GM21526 (cell line): Measurements from ENCODE around the gene IL27RA.

Experiments
- ATAC-seq: cut with Tn5 transposase; IDR thresholded peaks from one replicate; pipeline ENCODE4 v1.9.1; 2021; ENCODE audit warnings: moderate library complexity; ENCODE audit not compliant: unreplicated experiment, low FRiP score

Gene IL27RA

DNA sequence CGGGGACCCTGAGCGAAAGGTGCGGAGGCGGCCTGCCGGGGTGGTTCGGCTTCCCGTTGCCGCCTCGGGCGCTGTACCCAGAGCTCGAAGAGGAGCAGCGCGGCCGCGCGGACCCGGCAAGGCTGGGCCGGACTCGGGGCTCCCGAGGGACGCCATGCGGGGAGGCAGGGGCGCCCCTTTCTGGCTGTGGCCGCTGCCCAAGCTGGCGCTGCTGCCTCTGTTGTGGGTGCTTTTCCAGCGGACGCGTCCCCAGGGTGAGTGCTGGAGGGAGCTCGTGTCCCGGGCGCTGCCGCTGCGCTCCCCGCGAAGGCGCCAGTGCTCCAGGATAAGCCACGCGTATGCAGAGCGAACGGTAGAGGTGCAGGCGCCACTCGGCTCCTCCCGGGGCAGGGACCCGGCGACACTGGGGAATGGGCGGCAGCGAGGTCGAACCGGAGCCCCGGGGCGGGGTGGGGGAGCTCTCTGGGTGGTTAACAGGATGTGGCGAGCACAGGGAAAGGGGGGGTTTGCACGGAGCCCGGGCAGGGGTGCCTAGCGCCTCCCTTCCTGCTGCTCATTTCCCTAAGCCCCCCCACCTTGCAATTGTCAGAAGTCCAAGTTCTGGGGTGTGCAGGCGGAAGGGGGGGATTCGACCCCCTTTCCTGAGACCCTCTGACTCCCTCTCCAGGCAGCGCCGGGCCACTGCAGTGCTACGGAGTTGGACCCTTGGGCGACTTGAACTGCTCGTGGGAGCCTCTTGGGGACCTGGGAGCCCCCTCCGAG lies at the start of gene IL27RA:
Gene IL27RA, plus strand, starts transcription at position 44 of the 762 bp plus-strand sequence. Its CDS starts 111 bp downstream, at position 155.
- no peak for ATAC-seq

DNA sequence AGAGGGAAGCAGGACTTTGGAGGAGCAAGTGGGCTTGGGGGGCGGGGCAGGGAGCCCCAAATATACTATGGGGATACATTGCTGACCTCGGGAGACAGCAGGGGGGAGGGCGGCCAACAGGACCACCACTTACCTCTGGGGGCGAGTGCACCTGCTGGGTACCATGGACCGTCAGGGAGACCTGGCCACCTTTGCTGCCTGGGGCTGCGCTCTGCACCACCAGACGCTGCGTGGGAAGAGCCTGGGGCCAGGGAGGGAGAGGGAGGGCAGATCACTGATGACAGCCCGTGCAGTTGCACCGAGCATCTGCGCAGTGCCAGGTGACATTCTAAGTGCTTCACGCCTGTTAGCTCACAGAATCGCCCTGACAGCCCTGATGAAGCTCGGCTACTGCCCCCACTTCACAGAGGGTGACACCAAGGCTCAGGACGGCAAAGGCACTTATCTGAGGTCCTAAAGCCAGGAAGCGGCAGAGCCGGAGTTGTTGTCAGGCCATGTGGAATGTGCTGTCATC lies 49.5 kb upstream of the IL27RA start:
- ATAC-seq, result no peak

DNA sequence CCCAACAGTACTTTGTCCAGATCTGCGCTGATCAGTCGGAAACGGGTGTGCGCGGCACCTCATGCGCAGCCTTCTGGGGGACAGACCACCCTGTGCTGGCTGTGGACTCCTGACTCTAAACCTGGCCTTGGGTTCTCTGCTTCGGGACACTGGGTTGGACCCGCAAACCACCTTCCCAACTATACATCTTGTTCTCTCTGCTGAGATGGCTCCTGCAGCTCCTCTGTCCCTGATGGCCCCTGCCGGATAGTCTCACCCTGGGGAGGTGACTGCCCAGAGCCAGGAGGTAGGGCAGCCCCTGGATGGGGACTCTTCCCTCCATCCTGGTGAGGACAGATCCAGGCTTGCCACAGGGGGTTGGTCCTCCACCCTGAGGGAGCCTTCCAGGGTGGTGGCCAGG lies 48.8 kb upstream of the IL27RA start:
- no peak for ATAC-seq

DNA sequence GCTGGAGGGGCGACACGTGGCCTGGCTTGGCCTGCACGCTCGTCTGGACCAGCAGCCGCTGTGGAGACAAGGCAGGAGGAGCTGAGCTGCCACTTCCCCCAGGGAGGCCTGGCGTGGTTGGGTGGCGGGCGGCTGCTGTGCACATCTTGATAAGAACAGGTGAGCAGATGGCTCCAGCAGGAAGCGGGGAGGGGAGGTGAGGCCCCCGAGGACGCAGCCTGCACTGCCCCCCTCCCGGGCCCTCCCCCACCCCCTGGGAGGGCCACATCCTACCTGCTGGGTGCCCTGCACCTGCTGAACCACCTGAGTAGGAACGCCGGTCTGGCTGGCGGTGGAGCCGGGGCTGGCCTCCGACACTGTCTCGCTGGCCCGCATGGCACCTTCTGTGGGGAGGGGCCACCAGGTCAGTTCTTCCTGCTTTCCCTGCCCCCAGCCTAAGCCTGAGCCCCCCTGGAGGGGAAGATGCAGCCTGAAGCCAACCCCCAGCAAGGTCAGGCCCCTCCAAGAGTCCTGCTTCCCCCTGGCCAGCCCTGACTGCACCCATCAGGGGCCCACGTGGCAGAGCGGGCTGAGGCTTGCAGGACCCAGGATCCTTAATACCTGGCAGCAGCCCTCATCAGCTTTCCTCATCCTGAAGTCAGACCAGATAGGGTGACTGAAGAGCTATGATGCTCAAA lies 48.2 kb upstream of the IL27RA start:
- ATAC-seq, result no peak

DNA sequence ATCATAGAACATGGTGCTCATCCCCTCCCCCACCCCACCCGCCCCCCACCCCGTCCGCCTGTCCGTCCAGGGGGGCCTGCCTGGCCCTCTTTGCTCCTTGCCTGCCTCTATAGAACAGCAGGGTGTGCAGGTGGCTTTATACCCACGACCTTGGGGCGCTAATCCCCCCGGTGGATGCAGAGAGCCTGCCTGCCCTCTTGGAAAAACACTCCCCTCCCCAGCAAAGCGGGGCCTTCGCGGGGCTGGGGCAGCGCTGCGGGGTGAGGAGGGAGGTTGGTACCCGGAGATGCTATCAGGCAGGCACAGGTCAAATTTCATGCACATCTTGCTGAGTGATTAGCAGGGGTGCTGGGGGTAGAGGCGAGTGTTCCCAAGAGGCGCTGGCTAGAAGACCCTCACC lies 47.4 kb upstream of the IL27RA start:
- ATAC-seq, result no peak

DNA sequence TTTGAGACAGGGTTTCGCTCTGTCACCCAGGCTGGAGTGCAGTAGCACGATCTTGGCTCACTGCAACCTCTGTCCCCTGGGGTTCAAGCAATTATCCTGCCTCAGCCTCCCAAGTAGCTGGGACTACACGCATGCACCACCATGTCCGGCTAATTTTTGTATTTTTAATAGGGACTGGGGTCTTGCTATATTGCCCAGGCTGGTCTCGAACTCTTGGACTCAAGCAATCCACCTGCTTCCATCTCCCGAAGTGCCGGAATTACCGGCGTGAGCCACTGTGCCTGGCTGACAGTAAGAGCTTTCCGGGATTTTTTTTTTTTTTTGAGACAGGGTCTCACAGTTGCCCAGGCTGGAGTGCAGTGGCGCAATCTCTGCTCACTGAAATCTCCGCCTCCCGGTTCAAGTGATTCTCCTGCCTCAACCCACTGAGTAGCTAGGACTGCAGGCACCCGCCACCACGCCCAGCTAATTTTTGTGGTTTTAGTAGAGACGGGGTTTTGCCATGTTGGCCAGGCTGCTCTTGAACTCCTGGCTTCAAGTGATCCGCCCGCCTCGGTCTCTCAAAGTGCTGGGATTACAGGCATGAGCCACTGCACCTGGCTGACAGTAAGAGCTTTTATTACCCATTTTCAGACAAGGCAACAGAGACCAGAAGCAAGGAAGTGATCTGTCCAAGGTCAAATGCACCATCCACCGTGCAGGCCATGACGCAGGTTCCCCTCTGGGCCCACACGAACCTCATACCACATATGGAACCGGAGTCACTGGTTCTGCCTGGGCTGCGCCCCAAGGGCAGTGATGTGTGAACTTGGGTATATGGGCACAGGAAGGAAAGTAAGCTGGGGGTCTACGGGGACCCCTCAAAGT lies 46.5 kb upstream of the IL27RA start:
- ATAC-seq, result no peak

DNA sequence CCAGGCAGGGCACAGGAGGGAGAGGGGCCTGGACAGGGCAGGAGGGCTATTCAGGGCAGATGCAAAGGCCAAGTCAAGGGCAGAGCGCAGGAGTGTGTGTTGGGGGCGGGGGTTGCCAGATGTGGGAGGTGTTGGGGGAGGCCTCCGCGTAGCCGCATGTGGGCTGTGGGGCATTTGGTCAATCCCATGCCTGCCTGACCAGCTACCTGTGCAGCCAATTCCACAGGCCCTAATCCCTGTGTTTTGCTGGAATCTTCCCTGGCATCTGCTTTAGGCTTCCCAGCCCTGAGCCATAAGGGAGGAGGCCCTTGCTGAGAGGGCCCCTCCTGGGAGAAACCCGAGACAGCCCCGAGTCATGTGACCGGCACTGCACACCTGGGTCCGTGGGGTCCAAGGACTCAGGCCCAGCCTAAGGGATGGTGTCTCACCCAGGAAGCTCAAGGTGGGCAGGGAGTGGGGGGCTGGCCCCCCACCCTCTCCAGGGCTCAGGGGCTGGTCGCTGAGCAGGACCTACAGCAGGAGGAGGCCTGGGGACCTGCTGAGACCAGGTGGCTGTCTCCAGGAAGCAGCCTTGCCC lies 45.7 kb upstream of the IL27RA start:
- ATAC-seq, result peak; percentile 22

DNA sequence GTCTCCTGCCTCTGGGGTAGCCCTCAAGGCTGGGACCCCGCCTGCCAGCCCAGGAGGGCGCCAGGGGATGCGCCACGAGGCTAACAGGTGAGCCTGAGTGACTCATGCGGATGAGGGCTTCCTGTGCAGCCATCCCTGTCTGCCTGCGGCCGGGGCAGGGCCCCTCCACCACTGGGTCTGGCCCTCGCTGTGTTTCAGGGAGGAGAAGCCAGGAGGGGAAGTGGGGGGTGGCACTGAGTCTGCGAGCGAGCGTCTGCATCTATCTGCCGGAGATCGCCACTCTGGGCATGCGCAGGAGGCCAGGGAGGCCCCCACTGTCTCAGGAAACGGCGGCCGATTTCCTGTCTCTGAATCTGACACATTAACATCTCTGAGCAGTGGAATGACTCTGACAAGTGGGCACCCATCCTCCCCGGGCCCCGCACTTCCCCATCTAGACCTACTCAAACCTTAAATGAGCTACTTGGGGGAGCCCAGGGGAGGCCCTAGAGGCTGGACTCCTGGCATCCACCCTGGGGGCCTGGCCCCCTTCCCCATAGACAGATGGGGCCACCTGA lies 45.1 kb upstream of the IL27RA start:
- peak; percentile 57 for ATAC-seq

DNA sequence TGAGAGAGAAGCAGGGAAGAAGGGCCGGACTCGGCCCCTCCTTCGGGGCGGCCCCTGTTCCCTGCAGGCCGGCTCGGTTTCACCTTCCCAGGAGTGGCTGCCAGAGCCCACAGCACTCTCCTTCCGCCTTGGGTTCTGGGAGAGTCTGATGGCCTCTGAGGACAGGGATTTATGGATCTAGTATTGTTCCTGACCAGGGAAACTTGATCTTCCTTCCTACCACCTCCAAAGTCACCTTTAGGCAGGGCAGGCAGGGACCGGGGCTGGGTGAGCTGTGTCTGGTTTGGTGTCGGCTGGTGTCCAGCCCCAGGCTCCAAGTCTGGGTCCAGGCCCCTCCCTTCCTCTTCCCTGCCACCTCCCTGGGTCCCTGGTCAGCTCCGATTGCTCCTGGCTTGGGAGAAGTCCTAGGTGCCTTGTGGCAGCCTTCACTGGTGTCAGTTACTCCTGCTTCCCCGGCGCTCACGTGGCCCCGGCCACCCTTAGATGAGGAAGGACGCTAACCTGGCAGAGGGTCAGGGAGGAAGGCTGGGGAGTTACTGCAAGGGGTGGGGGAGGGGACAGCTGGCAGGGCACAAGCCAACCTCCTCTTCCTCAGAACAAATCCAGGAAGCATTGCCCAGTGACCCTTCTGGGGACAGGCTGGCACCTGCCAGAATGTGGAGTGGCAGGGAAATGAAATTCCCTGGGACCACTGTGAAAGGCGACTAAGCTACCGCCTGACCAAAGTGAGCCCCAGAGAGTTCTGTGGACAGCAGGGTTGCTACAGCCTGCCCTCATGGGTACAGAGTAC lies 44.3 kb upstream of the IL27RA start:
- ATAC-seq, result no peak

DNA sequence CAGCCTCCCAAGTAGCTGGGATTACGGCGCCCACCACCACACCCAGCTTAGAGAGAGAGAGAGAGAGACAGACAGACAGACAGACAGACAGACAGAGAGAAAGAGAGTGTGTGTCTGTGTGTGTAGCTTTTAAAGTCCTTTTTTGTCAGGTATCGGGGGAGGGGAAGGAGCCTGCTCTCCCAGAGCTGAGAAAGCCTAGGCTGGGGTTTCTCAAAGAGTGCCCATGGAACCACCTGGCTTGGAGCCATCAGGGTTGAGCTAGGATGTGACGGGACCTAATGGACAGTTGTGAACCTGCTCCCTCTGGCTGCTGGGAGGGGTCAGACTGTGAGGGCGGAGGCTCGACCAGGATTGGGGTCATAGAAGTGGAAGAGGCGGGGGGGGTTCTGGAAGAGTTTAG lies 42.1 kb upstream of the IL27RA start:
- no peak for ATAC-seq

DNA sequence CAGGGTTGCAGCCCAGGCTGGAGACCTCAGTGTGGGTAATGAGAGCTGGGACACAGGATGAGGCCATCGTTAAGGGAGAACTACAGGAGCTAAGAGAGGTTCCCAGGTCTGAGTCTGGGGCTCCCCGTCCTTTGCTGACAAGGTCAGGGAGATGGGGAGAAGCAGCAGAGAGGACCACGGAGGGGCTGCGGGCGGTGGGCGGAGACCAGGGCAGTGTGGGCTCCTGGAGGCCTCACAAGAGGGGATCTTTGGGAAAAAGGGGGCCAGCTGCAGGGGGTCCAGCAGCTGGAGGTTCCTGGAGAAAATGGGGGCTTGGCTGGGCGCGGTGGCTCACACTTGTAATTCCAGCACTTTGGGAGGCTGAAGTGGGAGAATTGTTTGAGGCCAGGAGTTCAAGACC lies 41.5 kb upstream of the IL27RA start:
- ATAC-seq, result no peak

DNA sequence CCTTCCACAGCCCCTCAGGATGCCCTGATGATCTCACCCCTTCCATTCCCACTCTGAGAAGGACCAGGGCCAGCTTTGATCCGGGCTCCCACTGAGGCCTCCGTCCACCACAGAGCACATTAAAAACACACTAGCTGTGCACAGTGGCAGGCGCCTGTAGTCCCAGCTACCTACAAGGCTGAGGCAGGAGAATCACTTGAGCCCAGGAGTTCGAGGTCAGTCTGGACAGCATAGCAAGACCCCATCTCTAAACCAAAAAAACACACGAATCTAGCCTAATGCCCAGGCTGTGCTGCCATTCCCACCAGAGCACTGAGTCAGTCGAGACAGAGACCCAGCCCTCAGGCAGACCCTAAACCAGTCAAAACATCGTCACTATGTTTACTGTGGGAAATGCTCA lies 39.5 kb upstream of the IL27RA start:
- ATAC-seq, result no peak

DNA sequence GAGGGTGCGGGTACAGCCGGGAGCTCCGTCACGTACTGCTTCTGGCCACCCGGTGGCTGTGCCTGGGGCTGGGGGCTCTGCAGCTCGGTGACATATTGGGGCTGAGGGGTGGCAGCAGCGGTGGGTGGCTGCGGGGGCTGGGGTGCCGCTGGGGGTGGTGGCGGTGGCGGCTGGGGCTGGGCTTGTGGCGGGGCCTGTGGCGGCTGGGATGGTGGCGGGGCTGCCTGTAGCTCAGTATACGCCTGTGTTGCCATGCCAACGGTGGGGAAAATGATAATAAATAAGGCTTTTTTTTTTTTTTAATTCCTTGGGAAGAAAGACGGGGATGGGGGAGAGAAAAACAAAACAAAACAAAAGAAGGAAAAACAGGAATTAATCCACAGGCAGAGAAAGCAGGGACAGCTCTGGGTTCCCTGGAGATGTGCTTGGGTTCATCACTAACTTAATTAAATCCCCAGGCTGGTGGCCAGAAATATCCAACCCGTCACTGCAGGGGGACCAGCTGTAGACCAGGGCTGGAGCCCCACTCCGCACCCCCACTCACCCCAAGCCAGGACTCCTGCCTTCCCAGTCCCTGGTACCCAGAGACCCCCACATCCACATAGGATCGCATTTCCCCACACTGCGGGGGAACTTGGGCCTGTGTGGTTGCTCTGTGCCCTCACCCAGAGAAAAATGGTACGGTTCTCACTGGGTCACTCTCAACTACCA lies 37.8 kb upstream of the IL27RA start:
- no peak for ATAC-seq

DNA sequence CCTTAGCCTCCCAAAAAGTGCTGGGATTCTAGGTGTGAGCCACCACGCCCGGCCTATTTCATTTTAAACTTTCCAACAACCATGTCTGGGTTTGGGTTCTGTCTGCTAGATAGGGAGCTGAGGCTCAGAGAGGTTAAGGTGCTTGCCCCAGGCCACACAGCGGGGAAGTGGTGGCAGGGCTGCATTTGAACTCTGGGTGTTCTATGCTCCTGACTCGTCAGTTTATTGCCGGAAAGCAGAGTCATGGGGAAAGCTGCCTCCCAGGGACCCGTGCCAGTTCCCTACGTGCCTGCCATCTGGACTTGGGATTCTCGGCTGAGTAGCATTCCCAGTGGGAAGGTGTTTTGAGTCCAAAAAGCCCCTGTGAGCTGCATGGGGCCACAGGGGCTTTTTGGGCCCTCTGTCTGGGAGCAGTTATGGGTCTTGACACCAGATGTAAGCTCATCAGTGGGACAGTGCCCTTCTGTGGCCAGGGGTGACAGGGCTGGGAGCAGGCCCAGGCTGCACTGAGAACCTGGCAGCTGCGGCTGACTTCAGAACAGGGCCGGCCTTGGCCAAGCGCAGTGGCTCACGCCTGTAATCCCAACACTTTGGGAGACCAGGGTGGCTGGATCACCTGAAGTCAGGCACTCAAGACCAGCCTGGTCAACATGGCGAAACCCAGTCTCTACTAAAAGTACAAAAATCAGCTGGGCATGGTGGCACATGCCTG lies 36.4 kb upstream of the IL27RA start:
- ATAC-seq, result no peak

DNA sequence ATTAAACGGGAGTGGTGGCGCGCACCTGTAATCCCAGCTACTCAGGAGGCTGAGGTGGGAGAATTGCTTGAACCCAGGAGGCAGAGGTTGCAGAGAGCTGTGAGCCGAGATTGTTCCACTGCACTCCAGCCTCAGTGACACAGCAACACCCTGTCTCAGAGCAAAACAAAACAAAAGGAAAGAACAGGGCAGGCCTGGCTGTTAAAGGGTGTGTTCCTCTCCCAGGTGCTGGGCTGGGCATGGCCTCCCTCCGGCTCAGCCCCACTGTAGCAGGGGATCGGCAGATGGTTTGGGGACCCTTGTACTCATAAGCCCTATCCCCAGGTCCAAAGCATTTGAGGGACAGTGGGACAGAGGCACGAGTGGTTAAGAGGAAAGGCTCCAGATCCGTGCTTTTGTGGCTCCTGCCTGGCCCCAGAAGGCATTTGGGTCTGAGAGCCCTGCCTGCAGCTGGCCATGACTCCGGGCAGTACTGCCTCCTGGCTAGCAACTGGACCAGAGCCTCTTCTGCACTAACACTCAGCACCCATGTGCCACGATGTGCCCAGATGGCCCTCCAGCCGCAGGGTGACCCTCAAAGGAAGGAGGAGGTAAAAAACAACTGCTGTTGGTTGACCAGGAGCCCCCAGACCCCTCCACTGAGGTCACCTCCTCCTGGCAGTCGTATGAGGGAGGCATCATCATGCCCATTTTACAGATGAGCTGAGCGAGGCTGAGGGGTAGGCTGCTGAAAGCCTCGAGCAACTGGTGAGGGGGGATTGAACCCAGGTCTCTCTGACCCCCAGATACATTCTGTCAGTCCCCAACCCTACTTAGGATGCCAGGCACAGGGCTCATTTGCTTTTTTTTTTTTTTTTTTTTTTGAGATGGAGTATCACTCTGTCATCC lies 35.4 kb upstream of the IL27RA start:
- no peak for ATAC-seq

DNA sequence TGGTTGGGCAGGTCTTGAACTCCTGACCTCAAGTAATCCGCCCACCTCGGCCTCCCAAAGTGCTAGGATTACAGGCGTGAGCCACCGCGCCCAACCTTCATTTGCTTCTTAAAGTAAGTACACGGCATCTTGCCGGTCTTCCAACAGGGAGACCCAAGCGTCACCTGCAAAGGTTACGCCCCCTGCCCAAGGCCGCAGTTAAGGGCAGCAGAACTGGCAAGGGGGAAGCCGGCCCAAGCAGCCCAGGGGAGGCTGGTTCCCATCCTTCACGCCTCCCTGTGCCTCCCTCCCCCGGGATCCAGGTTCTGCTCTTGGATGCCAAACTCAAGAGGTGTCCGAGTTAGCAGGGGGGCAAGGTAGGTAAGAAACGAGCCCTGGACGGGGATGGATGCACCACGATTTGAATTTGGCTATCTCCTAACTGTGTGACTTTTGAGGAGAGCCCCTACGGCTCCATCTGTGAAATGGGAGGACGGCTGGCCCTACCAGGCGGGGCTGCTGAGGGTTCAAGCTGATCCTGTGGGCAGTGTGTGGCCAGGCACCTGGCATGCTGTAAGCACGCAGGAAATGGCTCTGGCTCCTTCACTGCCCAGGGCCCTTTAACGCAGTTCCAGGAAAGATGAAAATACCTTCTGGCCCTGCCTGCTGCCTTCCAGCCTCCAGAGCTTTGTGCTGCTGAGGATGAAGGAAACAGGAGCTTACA lies 34.5 kb upstream of the IL27RA start:
- ATAC-seq, result no peak

DNA sequence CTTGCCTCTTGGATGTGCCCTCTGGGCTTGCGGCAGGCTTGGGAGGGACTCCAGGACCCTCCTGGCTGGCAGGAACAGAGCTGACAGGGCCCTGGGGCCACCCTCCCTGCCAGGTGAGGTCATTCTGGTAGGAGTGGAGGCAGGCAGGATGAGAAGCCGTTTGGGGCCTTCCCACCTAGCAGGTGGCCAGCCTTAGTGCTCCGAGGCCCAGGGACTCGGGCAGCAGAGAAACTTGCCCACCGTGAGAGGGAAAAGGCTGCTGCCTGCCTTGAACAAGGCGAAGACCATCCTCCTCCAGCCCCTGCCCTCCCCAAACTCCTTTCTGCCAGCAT lies 34.0 kb upstream of the IL27RA start:
- no peak for ATAC-seq
